ENCODE measurements around the gene TTLL9.

DNA sequence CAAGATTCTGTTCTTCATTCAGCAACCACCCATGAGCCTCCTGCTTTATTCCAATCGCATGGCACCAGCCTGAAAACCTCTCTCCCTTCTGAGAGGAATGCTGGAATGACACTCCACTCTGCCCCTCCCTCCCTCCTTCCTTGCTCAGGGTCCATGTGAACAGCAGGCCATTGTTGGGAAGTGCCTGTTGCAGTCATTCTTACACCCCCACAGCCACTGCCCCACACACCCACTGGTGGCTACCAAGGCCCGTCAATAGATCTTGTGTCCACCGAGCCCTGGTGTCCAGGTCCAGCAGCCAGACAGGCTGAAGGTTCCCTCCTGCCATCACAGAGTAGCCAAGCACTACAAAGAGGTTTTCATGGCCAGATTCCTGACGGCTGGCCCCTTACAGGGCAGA is 74.9 kb downstream of the TTLL9 start:
- TF ChIP-seq POLR2A (IDR thresholded peaks at IDR 0.05) = no peak
- TF ChIP-seq, protein P1, sequence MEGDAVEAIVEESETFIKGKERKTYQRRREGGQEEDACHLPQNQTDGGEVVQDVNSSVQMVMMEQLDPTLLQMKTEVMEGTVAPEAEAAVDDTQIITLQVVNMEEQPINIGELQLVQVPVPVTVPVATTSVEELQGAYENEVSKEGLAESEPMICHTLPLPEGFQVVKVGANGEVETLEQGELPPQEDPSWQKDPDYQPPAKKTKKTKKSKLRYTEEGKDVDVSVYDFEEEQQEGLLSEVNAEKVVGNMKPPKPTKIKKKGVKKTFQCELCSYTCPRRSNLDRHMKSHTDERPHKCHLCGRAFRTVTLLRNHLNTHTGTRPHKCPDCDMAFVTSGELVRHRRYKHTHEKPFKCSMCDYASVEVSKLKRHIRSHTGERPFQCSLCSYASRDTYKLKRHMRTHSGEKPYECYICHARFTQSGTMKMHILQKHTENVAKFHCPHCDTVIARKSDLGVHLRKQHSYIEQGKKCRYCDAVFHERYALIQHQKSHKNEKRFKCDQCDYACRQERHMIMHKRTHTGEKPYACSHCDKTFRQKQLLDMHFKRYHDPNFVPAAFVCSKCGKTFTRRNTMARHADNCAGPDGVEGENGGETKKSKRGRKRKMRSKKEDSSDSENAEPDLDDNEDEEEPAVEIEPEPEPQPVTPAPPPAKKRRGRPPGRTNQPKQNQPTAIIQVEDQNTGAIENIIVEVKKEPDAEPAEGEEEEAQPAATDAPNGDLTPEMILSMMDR (IDR thresholded peaks at IDR 0.05) = no peak
- no peak for TF ChIP-seq POLR2AphosphoS5 (IDR thresholded peaks at IDR 0.05)
